GM19372 (cell line): ENCODE measurements around the gene PLEKHA1.

Experiments
- ATAC-seq: cut with Tn5 transposase; IDR thresholded peaks from one replicate; pipeline ENCODE4 v1.9.1; 2021; ENCODE audit warnings: mild to moderate bottlenecking, low read depth, moderate library complexity; ENCODE audit not compliant: unreplicated experiment

The PLEKHA1 gene

GRCh38 chr10:122419876-122420623, 45.5 kb downstream of the PLEKHA1 start:
- no peak for ATAC-seq

DNA sequence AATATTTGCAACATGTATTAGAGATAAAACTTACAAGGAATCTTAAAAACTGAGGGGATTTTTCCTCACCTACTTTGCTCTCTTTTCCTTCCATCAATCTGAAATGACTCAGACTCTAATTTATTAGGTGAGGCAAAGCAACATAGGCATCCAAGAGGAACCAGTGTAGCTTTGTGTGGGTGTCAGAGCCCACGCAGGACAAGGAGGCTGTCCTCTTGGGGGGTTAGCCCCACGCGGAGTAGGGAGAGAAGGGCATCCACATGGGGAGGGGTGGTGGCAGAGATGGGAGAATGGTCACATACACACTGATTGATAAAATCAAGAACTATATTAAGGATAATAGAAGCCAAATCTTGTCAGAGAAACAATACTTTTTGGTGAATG, 46.1 kb downstream of the PLEKHA1 start:
- no peak for ATAC-seq

- no peak for ATAC-seq
Measured at GRCh38 chr10:122421054-122421625, 46.6 kb downstream of the PLEKHA1 start.

DNA sequence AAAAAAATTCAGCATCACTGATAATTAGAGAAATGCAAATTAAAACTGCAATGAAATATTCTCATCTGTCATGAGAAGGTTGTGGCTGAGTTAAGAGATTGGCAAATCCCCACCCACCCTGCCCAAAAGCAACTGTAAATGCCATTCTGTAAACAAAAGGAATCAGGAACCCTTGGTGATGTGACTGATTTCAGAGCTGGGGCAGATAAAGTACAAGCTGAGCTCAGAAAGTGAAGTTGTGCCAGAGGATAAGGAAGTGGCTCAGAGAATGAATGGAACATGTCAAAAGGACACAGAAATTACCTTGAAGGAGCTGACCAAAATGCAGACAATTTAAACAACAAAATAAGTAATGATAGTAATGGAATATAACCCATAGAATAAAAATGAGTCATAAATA, 47.2 kb downstream of the PLEKHA1 start:
- no peak for ATAC-seq

- ATAC-seq = no peak
Measured at GRCh38 chr10:122422266-122422989, 47.9 kb downstream of the PLEKHA1 start.

DNA sequence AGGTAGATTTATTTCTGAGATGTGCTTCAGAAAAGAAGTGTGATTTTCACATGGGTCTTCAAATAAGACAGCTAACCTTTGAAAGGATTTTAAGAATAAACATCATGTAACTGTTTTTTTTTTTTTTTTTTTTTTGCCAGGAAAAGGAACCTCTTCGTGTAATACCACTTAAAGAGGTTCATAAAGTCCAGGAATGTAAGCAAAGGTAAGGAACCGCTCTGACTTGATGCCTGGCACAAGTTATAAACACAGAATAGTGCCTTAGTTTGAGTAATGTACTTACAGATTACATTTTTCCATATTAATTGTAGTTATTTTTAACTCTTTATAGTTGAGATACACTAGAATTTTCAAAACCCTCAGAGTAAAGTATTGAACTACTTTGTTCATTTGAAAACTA, 49.6 kb downstream of the PLEKHA1 start:
- ATAC-seq = no peak

DNA sequence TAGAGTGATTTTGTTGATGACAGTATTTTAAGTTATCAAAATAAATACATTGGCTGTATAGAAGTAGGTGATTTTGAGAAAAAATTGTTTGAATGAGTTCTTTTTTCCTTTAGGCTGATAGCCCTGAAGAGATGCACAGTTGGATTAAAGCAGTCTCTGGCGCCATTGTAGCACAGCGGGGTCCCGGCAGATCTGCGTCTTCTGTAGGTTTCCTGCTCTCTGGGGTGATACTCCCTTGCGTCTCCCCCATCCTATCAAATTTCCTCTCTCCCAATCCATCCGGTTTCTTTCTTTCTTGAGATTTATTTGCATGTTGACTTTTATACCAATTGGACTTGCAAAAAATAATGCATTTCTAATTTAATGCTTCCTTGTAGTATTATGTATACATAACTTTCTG, 52.3 kb downstream of the PLEKHA1 start:
- no peak for ATAC-seq

DNA sequence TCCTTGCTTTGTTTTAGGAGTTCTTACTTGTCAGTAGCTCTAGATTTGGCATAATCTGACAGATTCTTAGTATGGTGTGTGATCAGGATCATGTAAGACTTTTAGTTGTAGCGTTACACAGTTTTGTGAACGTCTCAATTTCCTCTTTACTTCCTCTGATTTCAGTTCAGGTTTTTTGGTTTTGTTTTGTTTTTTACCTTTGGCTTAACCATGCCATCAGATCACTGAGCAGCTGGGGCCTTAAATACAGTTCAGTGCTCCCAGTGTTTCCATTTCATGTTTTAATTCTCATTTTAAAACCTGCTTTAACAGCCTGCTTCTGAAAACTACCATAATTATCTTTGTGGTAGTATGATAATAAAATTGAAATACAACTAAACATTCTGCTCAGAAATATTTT, 52.8 kb downstream of the PLEKHA1 start:
- ATAC-seq = no peak

DNA sequence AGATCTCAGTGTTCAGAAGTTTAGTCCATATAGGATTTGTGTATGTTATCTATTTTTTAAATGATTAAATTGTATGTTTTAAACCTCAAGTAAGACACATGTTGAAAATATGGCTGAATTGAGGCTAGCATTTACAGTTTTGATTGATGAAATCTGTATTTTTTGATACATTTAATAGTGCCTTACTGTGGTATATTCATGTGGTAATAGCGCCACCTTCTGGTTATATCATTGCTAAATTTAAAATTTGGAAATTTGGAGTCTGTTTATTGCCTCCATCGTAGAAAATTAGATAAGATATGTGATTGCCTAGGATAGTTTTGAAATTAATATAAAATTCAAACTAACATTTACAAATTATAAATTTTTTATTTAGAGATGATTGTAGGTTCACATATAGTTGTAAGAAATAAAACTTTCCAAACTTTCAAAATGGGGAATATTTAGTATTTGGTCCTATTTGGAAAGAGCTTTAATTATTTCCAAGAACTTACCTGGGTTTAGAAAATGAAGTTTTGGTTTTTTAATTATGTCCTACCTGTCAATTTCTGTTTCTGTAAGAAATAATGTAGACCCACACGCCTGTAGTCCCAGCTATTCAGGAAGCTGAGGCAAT, 60.8 kb downstream of the PLEKHA1 start:
- ATAC-seq = no peak

- ATAC-seq = no peak
Measured at GRCh38 chr10:122441961-122442360, 67.5 kb downstream of the PLEKHA1 start.

- ATAC-seq = no peak
Measured at GRCh38 chr10:122445469-122445868, 71.0 kb downstream of the PLEKHA1 start.

GRCh38 chr10:122445904-122446303, 71.4 kb downstream of the PLEKHA1 start:
- ATAC-seq = no peak

- no peak for ATAC-seq
Measured at GRCh38 chr10:122446668-122447423, 72.3 kb downstream of the PLEKHA1 start.

DNA sequence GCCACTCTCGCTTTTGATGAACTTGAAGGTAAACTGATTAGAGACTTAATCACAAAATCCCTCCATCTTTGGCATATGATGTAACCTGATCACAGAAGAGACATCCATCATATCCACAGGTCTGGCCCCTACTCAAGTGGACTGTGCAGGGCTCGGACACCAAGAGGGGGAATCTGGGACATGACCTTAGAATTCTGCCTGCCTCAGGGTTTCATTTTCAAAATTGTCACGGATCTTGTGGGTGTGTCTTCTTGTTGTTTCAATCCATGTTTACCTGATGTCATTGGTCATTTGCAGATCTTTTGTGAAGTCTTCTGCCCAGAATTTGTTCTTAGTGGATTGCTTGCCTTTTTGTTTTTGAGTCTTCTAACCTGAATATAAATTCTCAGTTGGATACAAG, 74.1 kb downstream of the PLEKHA1 start:
- no peak for ATAC-seq

DNA sequence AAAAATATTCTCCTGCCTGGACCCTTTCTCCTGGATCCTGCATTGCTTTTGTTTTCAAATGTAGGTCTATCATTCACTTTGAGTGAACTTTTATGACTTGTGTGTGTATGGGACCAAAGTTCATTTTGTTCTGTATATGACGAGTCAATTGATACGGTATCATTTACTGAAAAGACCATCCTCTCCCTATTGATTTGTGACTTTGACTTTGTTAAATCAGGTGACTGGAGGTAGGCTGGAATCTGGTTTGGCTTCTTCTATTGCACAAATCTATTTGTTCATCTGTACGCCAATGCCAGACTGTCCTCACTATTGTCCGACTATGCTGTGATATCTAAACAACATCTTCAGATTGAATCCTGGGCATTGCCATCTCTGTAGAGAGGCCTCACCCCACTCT, 74.6 kb downstream of the PLEKHA1 start:
- ATAC-seq = no peak

- ATAC-seq = no peak
Measured at GRCh38 chr10:122450353-122450990, 76.0 kb downstream of the PLEKHA1 start.

GRCh38 chr10:122454071-122454470, 79.6 kb downstream of the PLEKHA1 start:
- ATAC-seq = no peak

- no peak for ATAC-seq
Measured at GRCh38 chr10:122454603-122455080, 80.1 kb downstream of the PLEKHA1 start, which contains the start of gene ARMS2. ARMS2 (plus strand) TSS chr10:122454653; CDS start chr10:122454728, 75 bp downstream.

DNA sequence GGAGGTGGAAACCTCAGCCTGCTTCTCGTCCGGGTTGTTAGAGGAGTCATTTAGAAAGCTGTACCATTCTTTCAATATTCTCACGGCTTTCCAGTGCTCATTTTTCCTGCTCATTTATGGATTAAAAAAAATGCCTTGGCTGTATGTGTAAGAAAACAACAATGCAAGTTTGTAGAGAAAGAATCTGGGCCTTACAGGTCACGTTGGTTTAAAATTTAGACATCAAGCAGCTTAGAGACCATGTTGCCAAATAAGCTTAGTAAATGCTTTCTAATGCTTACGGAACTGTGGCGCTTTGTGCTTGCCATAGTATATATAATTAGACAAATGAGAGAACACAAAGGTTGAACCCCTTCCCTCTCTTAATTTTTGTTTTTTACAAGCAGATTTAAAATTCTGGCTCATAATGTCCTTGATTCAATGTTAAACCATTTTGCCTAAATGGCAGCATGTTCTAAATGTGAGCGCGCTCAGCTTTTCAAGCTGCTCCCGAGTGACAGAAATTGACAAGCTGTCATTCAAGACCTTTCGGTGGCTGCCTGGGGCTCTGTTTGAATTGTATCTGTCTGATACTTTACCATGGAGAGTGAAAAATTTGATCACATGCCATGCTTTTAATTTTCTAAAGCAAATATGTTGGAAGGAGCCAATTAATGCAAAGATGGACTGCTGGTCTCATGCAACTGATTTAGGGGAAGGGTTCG, 81.0 kb downstream of the PLEKHA1 start:
- no peak for ATAC-seq
